Caco-2 (cell line): Measurements from ENCODE around the gene CREB5. TPM values are rescaled to one million over a fixed set of nuclear protein-coding genes. Genes with fewer than 3 reads are reported as not detected.

ENCODE experiments used
- BruUV-seq: library from RNA; stranded (reverse); fragments of 400-500 nt; replicated peaks from 2 replicates; lab custom pipeline; 2021; lab: Mats Ljungman, UMichigan
- CTCF ChIA-PET: fragments of 300-600 bp; sonication (Branson Sonifier 250); formaldehyde crosslinking; loops from one replicate; lab custom pipeline; 2022; ENCODE audit warnings: antibody characterized with exemption; lab: Charles Lee
- POLR2A ChIA-PET: fragments of 300-600 bp; sonication (Branson Sonifier 250); formaldehyde crosslinking; loops from one replicate; lab custom pipeline; 2022; ENCODE audit warnings: antibody characterized with exemption; lab: Charles Lee
- DNase-seq, 2 experiments: peaks; one replicate each; pipeline versions ENCODE4 v3.0.0 to v3.0.0-alpha.2; 2020 to 2022
- H3K27me3 ChIP-seq: replicated peaks from 2 replicates; pipeline ENCODE4 v1.6.0; 2011; ENCODE audit warnings: low read length; ENCODE audit not compliant: control insufficient read depth, insufficient read depth
- H3K36me3 ChIP-seq: 2 replicates; pipeline ENCODE4 v1.5.1; 2011; ENCODE audit warnings: low read length; ENCODE audit not compliant: control insufficient read depth, insufficient read depth
- H3K4me1 ChIP-seq: fragments of 250-450 bp; sonication (Bioruptor Pico); 2 replicates; pipeline ENCODE4 v1.5.1; 2020; ENCODE audit warnings: mild to moderate bottlenecking
- H3K4me3 ChIP-seq: 2 replicates; pipeline ENCODE4 v1.5.1; 2011; ENCODE audit warnings: low read depth, mild to moderate bottlenecking, control low read depth, low read length
- H3K9me3 ChIP-seq: fragments of 250-450 bp; sonication (Bioruptor Pico); 2 replicates; pipeline ENCODE4 v1.5.1; 2020; ENCODE audit warnings: mild to moderate bottlenecking, moderate library complexity
- H3K27ac Mint-ChIP-seq: one replicate; pipeline ENCODE4 v1.8.0; 2022; ENCODE audit warnings: mixed read lengths; ENCODE audit not compliant: unreplicated experiment
- H3K27me3 Mint-ChIP-seq: one replicate; pipeline ENCODE4 v1.8.0; 2022; ENCODE audit warnings: mixed read lengths; ENCODE audit not compliant: insufficient read depth, unreplicated experiment
- H3K36me3 Mint-ChIP-seq: one replicate; pipeline ENCODE4 v1.8.0; 2022; ENCODE audit warnings: mild to moderate bottlenecking, mixed read lengths; ENCODE audit not compliant: insufficient read depth, unreplicated experiment
- H3K4me1 Mint-ChIP-seq: one replicate; pipeline ENCODE4 v1.8.0; 2022; ENCODE audit warnings: low read depth, mixed read lengths; ENCODE audit not compliant: unreplicated experiment
- H3K4me3 Mint-ChIP-seq: one replicate; pipeline ENCODE4 v1.8.0; 2022; ENCODE audit warnings: mild to moderate bottlenecking, moderate library complexity, mixed read lengths; ENCODE audit not compliant: unreplicated experiment
- H3K9me3 Mint-ChIP-seq: one replicate; pipeline ENCODE4 v1.8.0; 2022; ENCODE audit warnings: mixed read lengths; ENCODE audit not compliant: unreplicated experiment
- intact Hi-C: fragments of 100-400 bp; cut with micrococcal nuclease; formaldehyde crosslinking; loops from one replicate; pipeline ENCODE4 v1.10.0; 2022; ENCODE audit not compliant: unreplicated experiment
- total RNA-seq: library from RNA; stranded (reverse); gene quantifications from 2 replicates; pipeline ENCODE4 v1.2.3, GENCODE V29; 2022
- TF ChIP-seq, protein P1 (sequence below), 2 experiments: fragments of 200-600 bp in 1 of 2; IDR thresholded peaks; 1 replicate in 1 of 2; 2 replicates in 1 of 2; pipeline versions ENCODE4 v1.5.1 to v1.8.0; 2011 to 2022; ENCODE audit warnings: antibody characterized with exemption in 1 of 2, control low read depth in 1 of 2, inconsistent platforms in 1 of 2, low read depth in 1 of 2, low read length in 1 of 2, mild to moderate bottlenecking in 1 of 2, moderate library complexity in 1 of 2; ENCODE audit not compliant: insufficient read depth in 1 of 2, severe bottlenecking in 1 of 2, unreplicated experiment in 1 of 2

Gene CREB5
- total RNA-seq, 1 experiment from 2014 or later: 9.1 TPM

DNA sequence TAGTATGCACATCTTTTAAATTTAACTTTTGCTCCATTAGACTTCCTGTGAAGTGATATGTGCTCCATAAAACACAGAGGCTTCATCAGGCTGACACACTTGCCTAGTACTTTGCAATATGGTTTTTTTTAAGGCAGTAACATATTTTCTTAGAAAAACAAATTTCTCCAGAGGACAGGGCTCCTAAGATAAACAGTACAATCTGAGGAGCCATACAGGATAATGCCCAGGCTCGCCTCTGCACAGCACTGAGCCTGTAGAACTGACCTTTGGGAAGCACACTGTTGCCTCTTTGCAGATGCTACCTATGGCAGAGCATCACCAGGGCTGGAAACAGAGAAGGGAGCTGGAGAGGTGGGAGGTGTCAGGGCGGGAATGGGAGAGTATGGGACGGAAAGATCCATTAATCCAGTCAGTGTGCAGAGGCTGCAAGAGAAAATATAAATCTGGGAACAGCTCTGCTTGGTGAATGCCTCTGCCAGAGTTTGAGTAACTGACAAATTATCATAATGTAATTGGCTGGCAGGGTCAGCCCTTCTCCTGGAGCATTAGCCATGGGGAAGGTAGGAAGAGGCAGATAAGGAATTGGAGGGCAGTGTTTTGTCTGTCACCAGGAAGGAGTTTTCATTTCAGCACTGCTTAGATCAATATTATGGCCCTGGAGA is 132.3 kb downstream of the CREB5 start:
- Mint-ChIP-seq H3K27me3 (no peaks in the 10 kb centered on the region), H3K9me3 (no peaks in the 10 kb centered on the region), H3K27ac (no peak overlapping the region), H3K4me1 (peaks cover 15% of the 10 kb centered on the region), H3K36me3 (no peaks in the 10 kb centered on the region), H3K4me3 (no peak overlapping the region)
- Histone ChIP-seq H3K4me3 (no peak overlapping the region), H3K36me3 (no peaks in the 10 kb centered on the region), H3K27me3 (no peaks in the 10 kb centered on the region), H3K4me1 (peaks cover 12% of the 10 kb centered on the region; the same call in 1 of the 2 replicates), H3K9me3 (no peaks in the 10 kb centered on the region)
- no TSS peak for BruUV-seq
- POLR2A ChIA-PET: no interaction called here
- intact Hi-C loops: loop anchor here (5.0 kb wide), 1 partner anchor 33 kb away; no protein-coding TSS in a partner anchor
- no peak for DNase-seq
- CTCF ChIA-PET: no interaction called here
- TF ChIP-seq, protein P1, sequence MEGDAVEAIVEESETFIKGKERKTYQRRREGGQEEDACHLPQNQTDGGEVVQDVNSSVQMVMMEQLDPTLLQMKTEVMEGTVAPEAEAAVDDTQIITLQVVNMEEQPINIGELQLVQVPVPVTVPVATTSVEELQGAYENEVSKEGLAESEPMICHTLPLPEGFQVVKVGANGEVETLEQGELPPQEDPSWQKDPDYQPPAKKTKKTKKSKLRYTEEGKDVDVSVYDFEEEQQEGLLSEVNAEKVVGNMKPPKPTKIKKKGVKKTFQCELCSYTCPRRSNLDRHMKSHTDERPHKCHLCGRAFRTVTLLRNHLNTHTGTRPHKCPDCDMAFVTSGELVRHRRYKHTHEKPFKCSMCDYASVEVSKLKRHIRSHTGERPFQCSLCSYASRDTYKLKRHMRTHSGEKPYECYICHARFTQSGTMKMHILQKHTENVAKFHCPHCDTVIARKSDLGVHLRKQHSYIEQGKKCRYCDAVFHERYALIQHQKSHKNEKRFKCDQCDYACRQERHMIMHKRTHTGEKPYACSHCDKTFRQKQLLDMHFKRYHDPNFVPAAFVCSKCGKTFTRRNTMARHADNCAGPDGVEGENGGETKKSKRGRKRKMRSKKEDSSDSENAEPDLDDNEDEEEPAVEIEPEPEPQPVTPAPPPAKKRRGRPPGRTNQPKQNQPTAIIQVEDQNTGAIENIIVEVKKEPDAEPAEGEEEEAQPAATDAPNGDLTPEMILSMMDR (IDR thresholded peaks at IDR 0.05; ENCODE audit: insufficient read depth in 1 of 2, low read depth in 1 of 2, low read length in 1 of 2, severe bottlenecking in 1 of 2, unreplicated experiment in 1 of 2): no peak

GRCh38 chr7:28546067-28546466 is 133.7 kb downstream of the CREB5 start:
- Mint-ChIP-seq H3K27me3 (no peaks in the 10 kb centered on the region), H3K36me3 (no peaks in the 10 kb centered on the region), H3K27ac (no peak overlapping the region), H3K4me3 (no peak overlapping the region), H3K9me3 (no peaks in the 10 kb centered on the region), H3K4me1 (peaks cover 15% of the 10 kb centered on the region)
- intact Hi-C loops: no loop called here
- H3K9me3 ChIP-seq: no peaks in the 10 kb centered on the region
- H3K36me3 ChIP-seq: no peaks in the 10 kb centered on the region
- no peaks in the 10 kb centered on the region for H3K27me3 ChIP-seq
- CTCF ChIA-PET: no interaction called here
- peaks cover 12% of the 10 kb centered on the region; the same call in 1 of the 2 replicates for H3K4me1 ChIP-seq
- TF ChIP-seq, protein P1 (IDR thresholded peaks at IDR 0.05; ENCODE audit: insufficient read depth in 1 of 2, low read depth in 1 of 2, low read length in 1 of 2, severe bottlenecking in 1 of 2, unreplicated experiment in 1 of 2): no peak
- DNase-seq: no peak
- H3K4me3 ChIP-seq: no peak overlapping the region
- no TSS peak for BruUV-seq
- POLR2A ChIA-PET: no interaction called here

DNA sequence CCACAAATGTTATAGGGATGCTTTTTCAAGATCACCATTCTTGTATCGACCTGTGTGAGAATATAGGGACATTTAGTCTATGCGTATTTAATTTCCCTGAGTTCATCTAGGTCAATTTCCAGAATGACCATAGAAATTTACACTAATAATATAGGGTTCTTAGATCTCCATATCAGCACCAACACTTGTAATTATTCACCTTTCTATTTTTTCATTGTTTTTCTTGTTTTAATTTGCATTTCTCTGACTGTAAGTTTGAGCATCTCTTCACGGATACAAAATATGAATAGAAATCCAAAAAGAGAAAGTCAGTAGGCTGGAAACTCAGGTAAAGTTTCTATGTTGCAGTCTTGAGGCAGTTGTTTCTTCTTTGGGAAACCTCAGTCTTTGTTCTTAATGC is 134.8 kb downstream of the CREB5 start:
- Histone ChIP-seq H3K9me3 (no peaks in the 10 kb centered on the region), H3K4me1 (peaks cover 5% of the 10 kb centered on the region; the same call in 1 of the 2 replicates), H3K36me3 (no peaks in the 10 kb centered on the region), H3K27me3 (no peaks in the 10 kb centered on the region), H3K4me3 (no peak overlapping the region)
- Mint-ChIP-seq H3K9me3 (no peaks in the 10 kb centered on the region), H3K4me3 (no peak overlapping the region), H3K4me1 (peaks cover 10% of the 10 kb centered on the region), H3K27me3 (no peaks in the 10 kb centered on the region), H3K27ac (no peak overlapping the region), H3K36me3 (no peaks in the 10 kb centered on the region)
- intact Hi-C loops: no loop called here
- TF ChIP-seq, protein P1 (IDR thresholded peaks at IDR 0.05; ENCODE audit: insufficient read depth in 1 of 2, low read depth in 1 of 2, low read length in 1 of 2, severe bottlenecking in 1 of 2, unreplicated experiment in 1 of 2): no peak
- CTCF ChIA-PET: no interaction called here
- no peak for DNase-seq
- BruUV-seq: no TSS peak
- POLR2A ChIA-PET: no interaction called here
